ENCODE results near the gene LRRN2. TPM values are rescaled to one million over a fixed set of nuclear protein-coding genes. Genes with fewer than 3 reads are reported as not detected.

Gene LRRN2
- total and polyA plus RNA-seq, 9 of the 15 experiments (the other 6 are each of a cell fraction or from before 2014, with no cell fraction given): 0.05 TPM; not detected in 8

DNA sequence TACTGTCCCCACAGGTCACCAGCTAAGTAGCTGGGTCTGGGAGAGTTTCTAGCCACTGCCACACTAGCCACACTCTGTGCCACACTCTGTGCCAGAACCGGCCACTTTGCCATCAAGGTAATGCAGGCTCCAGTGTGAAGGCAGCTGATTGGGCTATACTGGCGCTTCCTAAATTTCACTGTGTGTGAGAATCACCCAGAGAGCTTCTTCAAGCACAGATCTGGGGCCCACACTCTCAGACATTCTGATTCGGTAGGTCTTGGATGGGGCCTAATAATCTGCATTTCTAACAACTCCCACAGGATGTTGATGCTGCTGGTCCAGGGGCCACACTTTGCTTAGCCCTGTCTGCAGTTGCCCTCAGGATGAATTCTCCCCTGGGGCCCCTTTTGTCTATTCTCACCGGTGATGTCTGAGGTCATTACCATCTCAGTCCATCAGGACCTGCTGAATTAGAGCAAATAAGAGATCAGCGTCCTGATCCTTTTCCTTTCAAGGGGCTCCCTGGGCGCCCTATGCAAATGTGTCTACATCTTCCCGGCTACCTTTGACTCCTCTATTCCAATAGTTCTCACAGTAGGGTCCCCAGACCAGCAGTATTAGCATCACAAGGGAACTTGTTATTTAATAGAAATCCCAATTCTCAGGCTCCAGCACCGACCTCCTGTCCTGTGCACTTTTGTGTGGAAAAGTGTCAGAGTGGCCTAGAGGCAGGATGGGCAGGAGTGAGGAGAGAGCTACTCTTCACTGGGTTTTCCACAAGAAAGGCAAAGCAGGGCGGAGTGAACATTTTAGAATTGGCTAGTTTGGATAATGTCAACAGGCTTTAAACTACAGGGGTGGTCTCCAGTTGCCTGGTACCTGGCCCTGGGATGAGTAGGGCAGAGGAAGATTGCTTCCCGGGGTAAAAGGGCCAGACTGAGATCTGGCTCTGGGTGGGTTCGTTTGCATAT, 24.7 kb upstream of the LRRN2 start:
- no peaks in the 10 kb centered on the region for H3K36me3 ChIP-seq (ENCODE audit: control insufficient read depth, insufficient read depth, low read length)
- in situ Hi-C loops (cut with MboI): no loop called here
- 66% methylated on average over 11 of the region's 11 CpGs for WGBS (ENCODE audit: insufficient coverage, low coverage, missing lambda C conversion rate)

More for the DNA sequence above, 24.7 kb upstream of the LRRN2 start:
- Histone ChIP-seq H3K9me1 (ENCODE audit: control insufficient read depth, insufficient read depth, low read length) (no peaks in the 10 kb centered on the region), H2AFZ (ENCODE audit: low read depth, low read length) (peak overlapping the region; percentile 67; the same call in 1 of the 2 replicates), H3K27ac (ENCODE audit: extremely low read depth, low read depth, low read length) (peak overlapping the region; percentile 75), H3K4me1 (replicated peaks in 1 of 2; ENCODE audit: control insufficient read depth in 2 of 2, insufficient read depth in 2 of 2, low read length in 2 of 2) (peaks cover 36 to 82% of the 10 kb centered on the region in 2 experiments), H3K27me3 (ENCODE audit: control insufficient read depth in 2 of 2, insufficient read depth in 2 of 2, low read length in 2 of 2) (no peaks in the 10 kb centered on the region), H3K79me2 (ENCODE audit: control insufficient read depth, insufficient read depth, low read length) (no peaks in the 10 kb centered on the region), H4K20me1 (replicated peaks; ENCODE audit: control insufficient read depth, insufficient read depth, low read length) (no peaks in the 10 kb centered on the region), H3K4me3 (no peak overlapping the region), H3K9ac (ENCODE audit: insufficient read depth in 1 of 2, low read depth in 2 of 2, low read length in 2 of 2) (peak overlapping the region in 1 of 2 experiments; percentile 65; a peak in 2 of 4 replicates), H3K9me3 (replicated peaks; ENCODE audit: control insufficient read depth, insufficient read depth, low read depth, low read length) (no peaks in the 10 kb centered on the region), H3K4me2 (ENCODE audit: insufficient read depth, low read length) (peak overlapping the region; percentile 78)
- BruUV-seq (replicated peaks): no TSS peak
- 0 out of 2 replicates have a peak, but pooled peaks have one; percentile 17 for TF ChIP-seq ZNF311 (CRISPR knock-in tag; IDR thresholded peaks at IDR 0.05)
- no peak for TF ChIP-seq TEAD2 (tag; IDR thresholded peaks at IDR 0.05)
- TF ChIP-seq, protein P1, sequence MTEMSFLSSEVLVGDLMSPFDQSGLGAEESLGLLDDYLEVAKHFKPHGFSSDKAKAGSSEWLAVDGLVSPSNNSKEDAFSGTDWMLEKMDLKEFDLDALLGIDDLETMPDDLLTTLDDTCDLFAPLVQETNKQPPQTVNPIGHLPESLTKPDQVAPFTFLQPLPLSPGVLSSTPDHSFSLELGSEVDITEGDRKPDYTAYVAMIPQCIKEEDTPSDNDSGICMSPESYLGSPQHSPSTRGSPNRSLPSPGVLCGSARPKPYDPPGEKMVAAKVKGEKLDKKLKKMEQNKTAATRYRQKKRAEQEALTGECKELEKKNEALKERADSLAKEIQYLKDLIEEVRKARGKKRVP (CRISPR knock-in tag; IDR thresholded peaks at IDR 0.05): no peak
- TF ChIP-seq, protein P2, sequence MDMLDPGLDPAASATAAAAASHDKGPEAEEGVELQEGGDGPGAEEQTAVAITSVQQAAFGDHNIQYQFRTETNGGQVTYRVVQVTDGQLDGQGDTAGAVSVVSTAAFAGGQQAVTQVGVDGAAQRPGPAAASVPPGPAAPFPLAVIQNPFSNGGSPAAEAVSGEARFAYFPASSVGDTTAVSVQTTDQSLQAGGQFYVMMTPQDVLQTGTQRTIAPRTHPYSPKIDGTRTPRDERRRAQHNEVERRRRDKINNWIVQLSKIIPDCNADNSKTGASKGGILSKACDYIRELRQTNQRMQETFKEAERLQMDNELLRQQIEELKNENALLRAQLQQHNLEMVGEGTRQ (CRISPR knock-in tag; IDR thresholded peaks at IDR 0.05): 0 out of 2 replicates have a peak, but pooled peaks have one; percentile 9
- TF ChIP-seq ZNF764 (CRISPR knock-in tag; IDR thresholded peaks at IDR 0.05; ENCODE audit: low read depth): no peak
- TF ChIP-seq ZNF133 (CRISPR knock-in tag; IDR thresholded peaks at IDR 0.05): no peak
- TF ChIP-seq ZNF212 (CRISPR knock-in tag; IDR thresholded peaks at IDR 0.05): 0 out of 2 replicates have a peak, but pooled peaks have one; percentile 29
- no peak for TF ChIP-seq MEIS2 (IDR thresholded peaks at IDR 0.05; ENCODE audit: partially characterized antibody)
- 0 out of 4 replicates have a peak, but pooled peaks of 1 of the 2 experiments have one; percentile 16 for TF ChIP-seq TEAD1 (CRISPR knock-in tag; IDR thresholded peaks at IDR 0.05)
- TF ChIP-seq, protein P3, sequence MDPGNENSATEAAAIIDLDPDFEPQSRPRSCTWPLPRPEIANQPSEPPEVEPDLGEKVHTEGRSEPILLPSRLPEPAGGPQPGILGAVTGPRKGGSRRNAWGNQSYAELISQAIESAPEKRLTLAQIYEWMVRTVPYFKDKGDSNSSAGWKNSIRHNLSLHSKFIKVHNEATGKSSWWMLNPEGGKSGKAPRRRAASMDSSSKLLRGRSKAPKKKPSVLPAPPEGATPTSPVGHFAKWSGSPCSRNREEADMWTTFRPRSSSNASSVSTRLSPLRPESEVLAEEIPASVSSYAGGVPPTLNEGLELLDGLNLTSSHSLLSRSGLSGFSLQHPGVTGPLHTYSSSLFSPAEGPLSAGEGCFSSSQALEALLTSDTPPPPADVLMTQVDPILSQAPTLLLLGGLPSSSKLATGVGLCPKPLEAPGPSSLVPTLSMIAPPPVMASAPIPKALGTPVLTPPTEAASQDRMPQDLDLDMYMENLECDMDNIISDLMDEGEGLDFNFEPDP (CRISPR knock-in tag; IDR thresholded peaks at IDR 0.05): no peak
- TF ChIP-seq LCOR (CRISPR knock-in tag; IDR thresholded peaks at IDR 0.05): no peak
- TF ChIP-seq, protein P4, sequence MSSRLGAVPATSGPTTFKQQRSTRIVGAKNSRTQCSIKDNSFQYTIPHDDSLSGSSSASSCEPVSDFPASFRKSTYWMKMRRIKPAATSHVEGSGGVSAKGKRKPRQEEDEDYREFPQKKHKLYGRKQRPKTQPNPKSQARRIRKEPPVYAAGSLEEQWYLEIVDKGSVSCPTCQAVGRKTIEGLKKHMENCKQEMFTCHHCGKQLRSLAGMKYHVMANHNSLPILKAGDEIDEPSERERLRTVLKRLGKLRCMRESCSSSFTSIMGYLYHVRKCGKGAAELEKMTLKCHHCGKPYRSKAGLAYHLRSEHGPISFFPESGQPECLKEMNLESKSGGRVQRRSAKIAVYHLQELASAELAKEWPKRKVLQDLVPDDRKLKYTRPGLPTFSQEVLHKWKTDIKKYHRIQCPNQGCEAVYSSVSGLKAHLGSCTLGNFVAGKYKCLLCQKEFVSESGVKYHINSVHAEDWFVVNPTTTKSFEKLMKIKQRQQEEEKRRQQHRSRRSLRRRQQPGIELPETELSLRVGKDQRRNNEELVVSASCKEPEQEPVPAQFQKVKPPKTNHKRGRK (tag; IDR thresholded peaks at IDR 0.05): peak; percentile 40; the same call in 1 of the 2 replicates
- no peak for DNase-seq (ENCODE audit: extremely low read depth in 1 of 4, low spot score in 3 of 4)
- intact Hi-C loops (cut with micrococcal nuclease): loop anchor here (5.0 kb wide), 1 partner anchor 52 kb away; no protein-coding TSS in a partner anchor
- ATAC-seq: no peak
- ChIA-PET POLR2A (interaction anchor here (0.6 to 1.7 kb wide), 7 partner anchors 8 to 194 kb away, joined by 3 to 5 read pairs (median 3); partner anchors contain the start of gene MDM4), CTCF (ENCODE audit: low intra/inter-chr PET ratio) (no interaction called here)
- FAIRE-seq: no peak

All from K562 (cell line).